D341Med (cell line): ENCODE results near the gene ADGRD1.

Experiments
- DNase-seq: peaks from one replicate; pipeline ENCODE4 v3.0.0; 2012; ENCODE audit warnings: low spot score

Gene ADGRD1

GRCh38 chr12:131024721-131025120 lies 71.0 kb downstream of the ADGRD1 start:
- no peak for DNase-seq

- DNase-seq = no peak
These were observed 71.5 kb downstream of the ADGRD1 start for GRCh38 chr12:131025234-131025633.

GRCh38 chr12:131025939-131026702 lies 72.4 kb downstream of the ADGRD1 start:
- DNase-seq = no peak

GRCh38 chr12:131026754-131027153 lies 73.0 kb downstream of the ADGRD1 start:
- no peak for DNase-seq

GRCh38 chr12:131027264-131027663 lies 73.6 kb downstream of the ADGRD1 start:
- no peak for DNase-seq

GRCh38 chr12:131027876-131028586 lies 74.3 kb downstream of the ADGRD1 start:
- DNase-seq = no peak

GRCh38 chr12:131028587-131029338 lies 75.1 kb downstream of the ADGRD1 start:
- DNase-seq = no peak

- no peak for DNase-seq
These were observed 77.0 kb downstream of the ADGRD1 start for GRCh38 chr12:131030472-131031328.

GRCh38 chr12:131032082-131032750 lies 78.5 kb downstream of the ADGRD1 start:
- no peak for DNase-seq

GRCh38 chr12:131033486-131033885 lies 79.8 kb downstream of the ADGRD1 start:
- no peak for DNase-seq

GRCh38 chr12:131033886-131034482 lies 80.3 kb downstream of the ADGRD1 start:
- DNase-seq = no peak

- no peak for DNase-seq
These were observed 81.0 kb downstream of the ADGRD1 start for GRCh38 chr12:131034631-131035244.

- DNase-seq = no peak
These were observed 81.6 kb downstream of the ADGRD1 start for GRCh38 chr12:131035245-131035681.

- DNase-seq = no peak
These were observed 84.5 kb downstream of the ADGRD1 start for GRCh38 chr12:131038159-131038558.

GRCh38 chr12:131038961-131039950 lies 85.5 kb downstream of the ADGRD1 start:
- no peak for DNase-seq

- DNase-seq = no peak
These were observed 86.8 kb downstream of the ADGRD1 start for GRCh38 chr12:131040491-131040890.

GRCh38 chr12:131041216-131041967 lies 87.7 kb downstream of the ADGRD1 start:
- no peak for DNase-seq
